Measurements from ENCODE around the gene NRROS.

Gene NRROS

DNA sequence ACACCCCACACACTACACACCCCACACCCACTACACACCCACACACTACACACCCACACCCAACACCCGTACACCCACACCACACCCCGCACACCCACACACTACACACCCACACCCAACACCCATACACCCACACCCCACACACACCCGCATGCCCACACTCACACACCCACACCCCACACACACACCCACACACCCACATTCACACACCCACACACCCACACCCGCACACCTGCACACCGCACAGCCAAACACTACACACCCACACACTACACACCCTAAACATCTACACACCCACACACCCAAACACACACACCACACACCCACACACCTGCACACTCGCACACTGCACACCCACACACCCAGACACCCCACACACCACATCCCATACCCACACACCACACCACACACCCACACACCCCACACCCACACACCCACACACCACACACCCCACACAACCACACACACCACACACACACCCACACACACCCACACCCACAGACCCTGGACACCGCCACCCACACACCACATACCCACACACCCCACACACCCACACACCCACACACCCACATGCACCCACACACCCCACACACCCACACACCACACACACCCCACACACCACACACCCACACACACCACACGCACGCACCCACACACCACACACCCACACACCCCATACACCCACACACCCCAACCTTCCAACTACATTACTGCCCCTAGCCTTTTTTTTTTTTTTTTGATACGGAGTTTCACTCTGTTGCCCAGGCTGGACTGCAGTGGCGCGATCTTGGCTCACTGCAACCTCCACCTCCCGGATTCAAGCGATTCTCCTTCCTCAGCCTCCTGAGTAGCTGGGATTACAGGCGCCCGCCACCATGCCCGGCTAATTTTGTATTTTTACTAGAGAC lies 55.7 kb downstream of the NRROS start:
- TF ChIP-seq POLR2A (IDR thresholded peaks at IDR 0.05; ENCODE audit: low read depth, low read length) (no peak), TAF1 (IDR thresholded peaks at IDR 0.05; ENCODE audit: borderline replicate concordance, low read depth, low read length) (no peak), POLR2AphosphoS5 (IDR thresholded peaks at IDR 0.05; ENCODE audit: low read depth, low read length) (no peak)
- no peak for FAIRE-seq

DNA sequence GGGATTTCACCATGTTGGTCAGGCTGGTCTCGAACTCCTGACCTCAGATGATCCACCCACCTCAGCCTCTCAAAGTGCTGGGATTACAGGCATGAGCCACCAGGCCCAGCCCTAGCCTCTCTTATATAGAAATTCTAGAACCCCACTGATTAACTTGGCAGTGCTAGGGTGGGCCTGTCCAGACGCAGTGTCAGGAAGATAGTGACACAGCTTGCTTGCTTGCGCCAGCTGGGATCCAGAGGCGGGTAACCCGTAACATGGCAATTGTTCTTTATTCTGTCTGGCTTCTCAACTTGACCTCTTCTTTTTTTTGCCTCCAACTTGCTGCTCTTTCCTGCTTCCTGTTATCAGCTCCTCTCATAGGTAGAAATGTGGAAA lies 56.3 kb downstream of the NRROS start:
- DNase-seq (ENCODE audit: insufficient read length) (no peak), FAIRE-seq (no peak)
- no peak for TF ChIP-seq POLR2A (IDR thresholded peaks at IDR 0.05; ENCODE audit: low read depth, low read length)
- TF ChIP-seq TAF1 (IDR thresholded peaks at IDR 0.05; ENCODE audit: borderline replicate concordance, low read depth, low read length), result no peak
- TF ChIP-seq POLR2AphosphoS5 (IDR thresholded peaks at IDR 0.05; ENCODE audit: low read depth, low read length), result no peak

More for the DNA sequence above, 55.7 kb downstream of the NRROS start:
- no peak for DNase-seq (ENCODE audit: insufficient read length)

DNA sequence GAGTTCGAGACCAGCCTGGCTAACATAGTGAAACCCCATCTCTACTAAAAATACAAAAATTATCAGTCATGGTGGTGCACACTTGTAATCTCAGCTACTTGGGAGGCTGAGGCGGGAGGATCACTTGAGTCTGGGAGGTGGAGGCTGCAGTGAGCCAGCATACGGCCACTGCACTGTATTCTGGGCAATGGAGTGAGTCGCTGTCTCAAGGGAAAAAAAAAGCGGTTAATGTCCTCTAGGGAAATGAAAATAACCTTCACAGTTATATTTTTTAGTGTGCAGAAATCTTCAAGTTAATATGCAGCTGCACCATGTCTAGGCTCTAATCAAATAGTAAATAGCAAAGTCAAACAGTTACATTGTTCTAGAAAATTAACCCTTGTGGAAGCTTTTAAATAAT lies 57.8 kb downstream of the NRROS start:
- FAIRE-seq (no peak), DNase-seq (ENCODE audit: insufficient read length) (no peak)
- TF ChIP-seq TAF1 (IDR thresholded peaks at IDR 0.05; ENCODE audit: borderline replicate concordance, low read depth, low read length), result no peak
- no peak for TF ChIP-seq POLR2A (IDR thresholded peaks at IDR 0.05; ENCODE audit: low read depth, low read length)
- no peak for TF ChIP-seq POLR2AphosphoS5 (IDR thresholded peaks at IDR 0.05; ENCODE audit: low read depth, low read length)

DNA sequence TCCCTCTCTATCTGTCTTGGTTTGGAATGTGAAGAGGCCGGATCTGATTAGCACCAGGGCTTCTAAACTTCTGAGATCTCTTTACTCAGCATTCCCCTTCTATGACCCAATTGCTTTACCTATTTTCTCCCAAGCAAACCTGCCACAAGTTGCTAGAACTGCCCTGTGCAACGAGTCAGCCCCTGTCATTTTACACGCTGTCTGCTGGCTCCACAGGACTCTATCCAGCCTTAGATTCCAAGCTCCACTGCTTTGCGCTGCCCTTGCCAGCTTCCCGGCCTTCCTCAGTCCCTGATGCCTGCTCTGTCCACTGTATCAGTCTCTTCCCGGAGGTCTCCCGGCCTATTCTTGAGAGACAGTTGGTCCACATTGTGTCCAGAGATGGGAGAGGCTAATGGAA lies 60.3 kb downstream of the NRROS start:
- no peak for FAIRE-seq
- TF ChIP-seq POLR2A (IDR thresholded peaks at IDR 0.05; ENCODE audit: low read depth, low read length) (no peak), TAF1 (IDR thresholded peaks at IDR 0.05; ENCODE audit: borderline replicate concordance, low read depth, low read length) (no peak), POLR2AphosphoS5 (IDR thresholded peaks at IDR 0.05; ENCODE audit: low read depth, low read length) (no peak)

DNA sequence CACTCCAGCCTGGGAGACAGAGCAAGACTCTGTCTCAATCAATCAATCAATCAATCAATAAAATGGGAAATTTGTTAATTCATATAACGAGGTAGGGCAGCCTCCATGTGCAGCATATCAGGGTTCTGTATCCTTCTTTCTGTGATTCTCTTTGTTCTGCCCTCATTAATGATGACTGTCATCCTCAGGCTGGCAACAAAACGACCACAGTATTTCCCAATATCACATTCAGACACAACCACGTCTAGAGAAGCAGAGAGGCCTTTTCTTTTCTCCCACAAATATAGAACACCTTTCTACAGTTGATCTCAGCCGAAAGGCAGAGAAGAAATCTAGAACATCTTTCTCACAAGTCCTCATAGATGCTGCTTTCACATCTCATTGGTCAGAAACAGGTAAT lies 61.3 kb downstream of the NRROS start:
- TF ChIP-seq POLR2AphosphoS5 (IDR thresholded peaks at IDR 0.05; ENCODE audit: low read depth, low read length), result no peak
- no peak for TF ChIP-seq TAF1 (IDR thresholded peaks at IDR 0.05; ENCODE audit: borderline replicate concordance, low read depth, low read length)
- no peak for TF ChIP-seq POLR2A (IDR thresholded peaks at IDR 0.05; ENCODE audit: low read depth, low read length)
- FAIRE-seq (no peak), DNase-seq (ENCODE audit: insufficient read length) (no peak)

More for the DNA sequence above, 60.3 kb downstream of the NRROS start:
- no peak for DNase-seq (ENCODE audit: insufficient read length)

DNA sequence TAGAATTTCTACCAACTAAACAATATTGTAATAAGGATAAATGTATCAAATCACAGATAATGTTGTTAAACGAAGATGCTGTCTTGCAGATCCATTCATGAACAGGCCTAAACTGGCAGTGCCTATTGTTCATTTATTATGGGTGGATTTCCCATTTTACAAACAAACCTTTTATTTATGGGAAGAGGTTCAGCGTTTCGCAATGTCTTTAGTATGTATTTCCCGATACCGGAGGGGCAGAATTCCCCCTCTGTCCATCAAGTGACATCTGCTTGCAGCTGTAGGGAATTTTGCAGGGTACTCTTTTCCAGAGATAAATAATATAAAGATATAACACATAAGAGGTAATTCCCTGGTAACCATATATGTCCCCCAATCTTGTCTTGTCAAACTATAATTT lies 66.8 kb downstream of the NRROS start:
- FAIRE-seq (no peak), DNase-seq (ENCODE audit: insufficient read length) (no peak)
- TF ChIP-seq TAF1 (IDR thresholded peaks at IDR 0.05; ENCODE audit: borderline replicate concordance, low read depth, low read length), result no peak

DNA sequence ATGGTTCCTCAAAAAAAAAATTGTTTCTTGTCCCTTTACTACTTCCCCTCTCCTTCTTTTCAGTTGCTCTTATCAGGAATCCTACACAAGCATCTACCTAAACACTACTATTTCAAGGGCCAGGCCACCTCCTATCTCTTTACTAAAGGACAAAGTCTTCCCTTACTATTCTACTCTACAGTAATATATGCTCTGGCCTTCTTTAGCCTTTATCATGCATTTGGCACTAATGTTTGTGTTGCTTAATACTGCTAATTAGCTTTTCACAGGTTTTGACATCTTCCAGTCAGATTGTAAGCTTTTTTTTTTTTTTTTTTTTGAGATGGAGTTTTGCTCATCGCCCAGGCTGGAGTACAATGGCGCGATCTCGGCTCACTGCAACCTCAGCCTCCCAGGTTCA lies 67.2 kb downstream of the NRROS start:
- no peak for FAIRE-seq
- no peak for TF ChIP-seq POLR2AphosphoS5 (IDR thresholded peaks at IDR 0.05; ENCODE audit: low read depth, low read length)
- no peak for TF ChIP-seq POLR2A (IDR thresholded peaks at IDR 0.05; ENCODE audit: low read depth, low read length)
- no peak for TF ChIP-seq TAF1 (IDR thresholded peaks at IDR 0.05; ENCODE audit: borderline replicate concordance, low read depth, low read length)
- DNase-seq (ENCODE audit: insufficient read length), result no peak

DNA sequence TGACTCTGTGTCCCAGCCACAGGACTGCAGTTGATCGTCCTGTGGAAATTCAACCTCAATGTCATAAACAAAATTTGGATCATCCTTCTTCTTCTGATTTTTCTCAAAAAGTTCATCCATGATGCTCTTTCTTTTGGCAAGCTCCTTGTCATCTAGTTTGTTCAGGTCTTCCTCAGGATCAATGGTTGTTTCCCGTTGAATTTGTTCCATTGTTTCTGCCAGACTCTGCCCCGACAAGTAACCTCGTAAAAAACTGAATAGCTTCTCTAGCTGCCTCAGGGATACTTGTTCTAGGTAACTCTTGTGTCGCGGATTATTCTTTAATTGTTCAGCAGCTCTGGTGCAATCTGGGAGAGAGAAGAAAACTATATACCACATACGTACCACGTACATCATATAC lies 68.1 kb downstream of the NRROS start:
- no peak for TF ChIP-seq POLR2A (IDR thresholded peaks at IDR 0.05; ENCODE audit: low read depth, low read length)
- no peak for TF ChIP-seq TAF1 (IDR thresholded peaks at IDR 0.05; ENCODE audit: borderline replicate concordance, low read depth, low read length)
- no peak for TF ChIP-seq POLR2AphosphoS5 (IDR thresholded peaks at IDR 0.05; ENCODE audit: low read depth, low read length)
- DNase-seq (ENCODE audit: insufficient read length), result no peak
- FAIRE-seq, result no peak

DNA sequence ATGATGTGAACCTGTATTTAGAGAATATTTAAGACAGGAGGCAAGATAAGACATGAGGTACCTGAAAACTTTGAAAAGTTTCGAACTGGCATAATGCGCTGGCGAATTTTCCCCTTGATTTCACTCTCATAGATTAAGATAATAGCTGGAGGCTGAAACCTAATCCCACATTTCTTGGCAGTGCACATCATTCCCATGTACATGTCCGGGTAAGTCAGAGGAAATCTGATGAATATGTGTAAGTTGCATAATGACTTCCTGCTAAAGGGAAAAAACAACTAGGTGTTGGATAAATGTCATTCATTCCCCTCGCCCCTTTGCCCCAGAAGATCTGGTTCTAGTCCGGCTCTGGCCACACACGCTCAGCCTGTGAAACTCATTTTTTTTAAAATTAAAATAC lies 69.0 kb downstream of the NRROS start:
- FAIRE-seq (no peak), DNase-seq (ENCODE audit: insufficient read length) (no peak)
- TF ChIP-seq POLR2A (IDR thresholded peaks at IDR 0.05; ENCODE audit: low read depth, low read length) (no peak), TAF1 (IDR thresholded peaks at IDR 0.05; ENCODE audit: borderline replicate concordance, low read depth, low read length) (no peak), POLR2AphosphoS5 (IDR thresholded peaks at IDR 0.05; ENCODE audit: low read depth, low read length) (no peak)

All from GM12892 (cell line).